ENCODE results near the gene ZFP90. TPM values are rescaled to one million over a fixed set of nuclear protein-coding genes. Genes with fewer than 3 reads are reported as not detected.

The ZFP90 gene
- total RNA-seq, 4 donors from 2014 or later: 34.3 to 46.4 (median 38.7) TPM

DNA sequence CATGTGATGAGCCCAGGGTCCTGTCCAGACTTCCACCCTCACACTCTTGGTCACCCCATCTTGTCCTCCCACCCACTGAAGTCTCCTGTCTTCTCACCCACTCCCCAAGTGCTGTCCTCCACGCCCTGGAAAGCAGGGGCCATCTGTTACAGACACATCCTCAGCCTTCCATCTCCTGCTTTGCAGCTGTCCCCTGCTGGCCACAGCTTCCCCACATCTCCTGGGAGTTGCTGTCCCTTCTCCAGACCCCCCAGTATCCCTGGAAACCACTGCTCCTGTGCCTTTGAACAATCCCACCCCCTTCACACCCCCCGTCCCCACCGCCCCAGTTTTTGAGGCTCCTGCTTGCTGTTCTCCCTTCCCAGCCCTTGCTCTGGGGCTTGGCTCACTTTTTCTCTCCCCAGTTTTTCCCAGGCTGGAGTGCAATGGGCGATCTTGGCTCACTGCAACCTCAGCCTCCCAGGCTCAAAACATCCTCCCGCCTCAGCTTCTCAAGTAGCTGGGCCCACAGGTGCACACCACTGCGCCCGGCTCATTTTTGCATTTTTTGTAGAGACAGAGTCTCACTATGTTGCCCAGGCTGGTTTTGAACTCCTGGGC lies 30.4 kb upstream of the ZFP90 start:
- DNase-seq: no peak
- Histone ChIP-seq H3K36me3 (no peaks in the 10 kb centered on the region), H3K4me3 (replicated peaks in 1 of 3) (no peak overlapping the region), H3K27me3 (no peaks in the 10 kb centered on the region), H3K27ac (no peak overlapping the region), H3K4me1 (peaks cover 0 to 11% of the 10 kb centered on the region in 2 donors), H3K9me3 (no peaks in the 10 kb centered on the region)
- TF ChIP-seq POLR2A (IDR thresholded peaks at IDR 0.05): no peak
- TF ChIP-seq, protein P1, sequence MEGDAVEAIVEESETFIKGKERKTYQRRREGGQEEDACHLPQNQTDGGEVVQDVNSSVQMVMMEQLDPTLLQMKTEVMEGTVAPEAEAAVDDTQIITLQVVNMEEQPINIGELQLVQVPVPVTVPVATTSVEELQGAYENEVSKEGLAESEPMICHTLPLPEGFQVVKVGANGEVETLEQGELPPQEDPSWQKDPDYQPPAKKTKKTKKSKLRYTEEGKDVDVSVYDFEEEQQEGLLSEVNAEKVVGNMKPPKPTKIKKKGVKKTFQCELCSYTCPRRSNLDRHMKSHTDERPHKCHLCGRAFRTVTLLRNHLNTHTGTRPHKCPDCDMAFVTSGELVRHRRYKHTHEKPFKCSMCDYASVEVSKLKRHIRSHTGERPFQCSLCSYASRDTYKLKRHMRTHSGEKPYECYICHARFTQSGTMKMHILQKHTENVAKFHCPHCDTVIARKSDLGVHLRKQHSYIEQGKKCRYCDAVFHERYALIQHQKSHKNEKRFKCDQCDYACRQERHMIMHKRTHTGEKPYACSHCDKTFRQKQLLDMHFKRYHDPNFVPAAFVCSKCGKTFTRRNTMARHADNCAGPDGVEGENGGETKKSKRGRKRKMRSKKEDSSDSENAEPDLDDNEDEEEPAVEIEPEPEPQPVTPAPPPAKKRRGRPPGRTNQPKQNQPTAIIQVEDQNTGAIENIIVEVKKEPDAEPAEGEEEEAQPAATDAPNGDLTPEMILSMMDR (IDR thresholded peaks at IDR 0.05): no peak
- WGBS, 2 donors: 85 to 86% methylated on average over 7 of the region's 7 CpGs
- intact Hi-C loops (cut with DNase I): loop anchor here (5.0 to 10.0 kb wide), 2 partner anchors 111 to 264 kb away; partner anchors contain the start of gene PLA2G15

DNA sequence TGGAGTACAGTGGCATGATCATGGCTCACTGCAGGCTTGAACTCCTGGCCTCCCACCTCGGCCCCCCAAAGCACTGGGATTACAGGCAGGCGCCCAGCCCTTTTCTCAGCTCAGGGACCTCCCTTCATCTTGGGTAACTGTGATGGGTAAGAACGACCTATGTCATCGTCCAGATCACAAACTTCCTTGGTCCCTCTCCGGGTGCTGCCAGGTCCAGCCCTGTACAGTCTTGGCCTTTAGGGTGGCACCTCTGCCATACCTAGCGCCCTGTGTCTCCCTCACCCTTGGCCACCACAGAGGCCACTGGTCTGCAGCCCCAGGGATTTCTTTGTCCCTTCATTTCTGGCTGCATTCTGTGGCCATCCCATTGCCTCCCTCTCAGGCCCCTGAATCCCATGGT lies 29.7 kb upstream of the ZFP90 start:
- 89 to 90% methylated on average over 6 of the region's 6 CpGs for WGBS, 2 donors
- no peak overlapping the region for H3K27ac ChIP-seq
- peaks cover 0 to 11% of the 10 kb centered on the region in 2 donors for H3K4me1 ChIP-seq
- H3K27me3 ChIP-seq: no peaks in the 10 kb centered on the region
- no peak for TF ChIP-seq POLR2A (IDR thresholded peaks at IDR 0.05)
- TF ChIP-seq, protein P1 (IDR thresholded peaks at IDR 0.05): no peak
- no peak overlapping the region for H3K4me3 ChIP-seq (replicated peaks in 1 of 3)
- no peak for DNase-seq
- H3K9me3 ChIP-seq: no peaks in the 10 kb centered on the region
- intact Hi-C loops (cut with DNase I): loop anchor here (5.0 to 10.0 kb wide), 2 partner anchors 112 to 265 kb away; partner anchors contain the start of gene PLA2G15
- H3K36me3 ChIP-seq: no peaks in the 10 kb centered on the region

DNA sequence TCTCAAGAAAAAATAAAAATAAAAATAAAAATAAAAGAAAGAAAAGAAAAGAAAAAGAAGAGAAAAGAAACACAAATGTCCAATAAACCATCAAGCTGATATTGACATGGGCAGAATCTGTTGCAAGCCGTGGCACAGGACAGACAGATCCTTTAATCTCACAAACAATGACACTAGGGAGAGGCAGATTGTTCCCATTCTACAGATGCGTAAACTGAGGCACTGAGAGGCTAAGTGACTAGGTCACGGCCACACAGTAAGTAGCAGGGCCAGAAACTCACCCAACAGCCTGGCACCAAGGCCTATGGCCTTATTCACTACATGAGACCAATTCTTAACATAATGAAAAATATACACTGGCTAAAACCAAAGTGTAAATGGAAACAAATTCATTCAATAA lies 28.3 kb upstream of the ZFP90 start:
- H3K27me3 ChIP-seq: no peaks in the 10 kb centered on the region
- intact Hi-C loops (cut with DNase I): no loop called here
- H3K36me3 ChIP-seq: no peaks in the 10 kb centered on the region
- no peak overlapping the region for H3K27ac ChIP-seq
- H3K4me1 ChIP-seq: peaks cover 0 to 11% of the 10 kb centered on the region in 2 donors
- no peak for DNase-seq
- WGBS, 2 donors: 94 to 97% methylated on average over 3 of the region's 3 CpGs
- H3K9me3 ChIP-seq: no peaks in the 10 kb centered on the region
- H3K4me3 ChIP-seq (replicated peaks in 1 of 3): no peak overlapping the region
- TF ChIP-seq, protein P1 (IDR thresholded peaks at IDR 0.05): no peak
- TF ChIP-seq POLR2A (IDR thresholded peaks at IDR 0.05): no peak

DNA sequence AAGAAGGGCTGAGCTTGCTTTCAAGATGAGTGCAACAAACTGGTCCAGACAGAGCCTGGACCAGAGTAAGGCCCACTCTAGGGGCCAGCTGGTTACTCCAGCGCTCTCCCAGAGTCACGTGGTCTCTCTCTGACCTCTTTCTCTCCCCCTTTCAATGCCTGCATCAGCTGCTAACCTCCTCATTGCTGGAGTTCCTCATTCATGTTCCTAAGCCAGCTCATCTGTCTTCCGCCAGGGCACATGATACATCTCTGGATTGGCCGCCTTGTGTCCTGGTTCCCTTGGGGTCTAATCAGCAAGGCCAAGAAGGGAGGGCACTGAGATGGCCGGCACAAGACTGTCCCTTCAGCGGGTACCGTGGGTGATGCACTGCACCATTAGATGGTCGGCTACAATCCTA lies 26.9 kb upstream of the ZFP90 start:
- 47 to 54% methylated on average over 8 of the region's 8 CpGs for WGBS, 2 donors
- no peak for DNase-seq
- H3K4me1 ChIP-seq: peaks cover 0 to 11% of the 10 kb centered on the region in 2 donors
- intact Hi-C loops (cut with DNase I): no loop called here
- no peaks in the 10 kb centered on the region for H3K9me3 ChIP-seq
- no peak for TF ChIP-seq POLR2A (IDR thresholded peaks at IDR 0.05)
- TF ChIP-seq, protein P1 (IDR thresholded peaks at IDR 0.05): no peak
- H3K36me3 ChIP-seq: no peaks in the 10 kb centered on the region
- no peak overlapping the region for H3K4me3 ChIP-seq (replicated peaks in 1 of 3)
- H3K27me3 ChIP-seq: no peaks in the 10 kb centered on the region
- no peak overlapping the region for H3K27ac ChIP-seq

DNA sequence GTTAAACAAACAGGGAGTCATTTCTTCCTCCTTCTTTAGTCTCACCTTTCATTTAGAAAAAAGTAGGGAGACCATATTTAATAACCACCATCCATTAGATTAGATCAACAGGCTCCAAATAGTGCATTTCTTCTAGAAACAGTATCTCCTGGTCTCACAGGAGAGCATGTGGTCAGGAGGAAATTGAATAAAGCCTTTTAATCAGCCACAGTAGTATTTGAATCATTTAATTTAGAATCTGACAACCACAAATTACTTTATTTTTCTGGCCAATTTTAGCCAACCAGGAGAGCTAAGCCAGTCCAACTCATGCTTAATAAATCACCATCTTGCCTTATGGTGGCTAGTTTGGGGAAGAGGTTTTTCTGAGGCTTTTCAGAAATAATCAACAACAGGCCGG lies 26.3 kb upstream of the ZFP90 start:
- H3K27me3 ChIP-seq: no peaks in the 10 kb centered on the region
- H3K9me3 ChIP-seq: no peaks in the 10 kb centered on the region
- H3K4me3 ChIP-seq (replicated peaks in 1 of 3): no peak overlapping the region
- no peak overlapping the region for H3K27ac ChIP-seq
- no peaks in the 10 kb centered on the region for H3K36me3 ChIP-seq
- DNase-seq: no peak
- intact Hi-C loops (cut with DNase I): no loop called here
- peaks cover 0 to 11% of the 10 kb centered on the region in 2 donors for H3K4me1 ChIP-seq
- TF ChIP-seq POLR2A (IDR thresholded peaks at IDR 0.05): no peak
- TF ChIP-seq, protein P1 (IDR thresholded peaks at IDR 0.05): no peak
- WGBS, 2 donors: 95 to 100% methylated on average over 1 of the region's 1 CpG
